HS-27A (cell line): ENCODE results near the gene SBK1.
"Not testable (repeated sequence)": the region's sequence is repeated elsewhere in the genome, so short reads cannot be mapped to it uniquely, and the experiment has no call there.

Source experiments
- DNase-seq: peaks from one replicate; pipeline ENCODE4 v3.0.0-alpha.2; 2012; ENCODE audit warnings: low read depth, missing footprints

The SBK1 gene

GRCh38 chr16:28291651-28292626 lies at the start of gene SBK1:
Gene SBK1 (plus strand): TSS chr16:28292525. CDS start chr16:28317392, 24,867 bp downstream.
- DNase-seq = no peak

GRCh38 chr16:28249483-28249882 lies 42.8 kb upstream of the SBK1 start:
- not testable (repeated sequence) for DNase-seq

GRCh38 chr16:28250999-28251398 lies 41.3 kb upstream of the SBK1 start:
- DNase-seq = no peak

DNA sequence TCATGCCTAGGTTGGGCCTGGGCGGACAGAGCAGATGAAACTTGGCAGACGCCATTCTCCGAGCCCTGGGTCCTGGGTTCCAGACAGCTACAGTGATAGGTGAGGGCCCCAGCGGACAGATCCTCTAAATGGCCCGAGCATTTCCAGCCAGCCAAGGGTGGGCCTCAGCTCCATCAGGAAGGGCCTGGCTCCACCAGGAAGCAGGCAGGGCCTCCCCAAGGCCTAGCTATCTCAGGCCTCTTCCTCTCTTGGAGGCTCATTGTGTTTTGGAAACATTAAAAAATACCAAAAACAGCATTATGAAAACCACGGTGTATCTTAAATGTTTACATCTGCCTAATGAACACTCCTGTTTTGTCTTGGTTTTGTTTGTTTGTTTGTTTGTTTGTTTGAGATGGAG lies 38.2 kb upstream of the SBK1 start:
- DNase-seq = no peak

- no peak for DNase-seq
Measured at GRCh38 chr16:28255838-28256237, 36.5 kb upstream of the SBK1 start.

GRCh38 chr16:28257256-28257655 lies 35.1 kb upstream of the SBK1 start:
- DNase-seq = no peak

DNA sequence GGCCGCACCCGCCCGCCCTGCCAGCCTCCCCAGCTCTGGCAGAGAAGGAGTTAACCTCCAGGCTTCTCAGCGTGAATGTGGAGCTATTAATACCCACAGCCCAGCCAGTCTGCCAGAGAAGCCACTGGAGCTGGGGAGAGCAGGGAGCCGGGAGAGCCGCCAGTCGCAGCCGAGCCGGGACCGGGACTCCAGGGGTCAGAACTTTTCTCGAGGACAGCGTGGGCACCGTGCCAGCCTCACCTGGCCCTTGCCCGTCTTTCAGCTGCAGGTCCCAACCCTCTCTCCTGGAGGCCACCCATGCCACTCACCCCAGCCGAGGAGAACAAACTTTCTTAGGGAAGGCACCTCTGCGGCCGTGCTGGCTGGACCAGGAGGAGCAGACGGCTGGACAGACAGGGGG lies 33.8 kb upstream of the SBK1 start:
- no peak for DNase-seq

- no peak for DNase-seq
Measured at GRCh38 chr16:28259091-28259780, 33.1 kb upstream of the SBK1 start.

DNA sequence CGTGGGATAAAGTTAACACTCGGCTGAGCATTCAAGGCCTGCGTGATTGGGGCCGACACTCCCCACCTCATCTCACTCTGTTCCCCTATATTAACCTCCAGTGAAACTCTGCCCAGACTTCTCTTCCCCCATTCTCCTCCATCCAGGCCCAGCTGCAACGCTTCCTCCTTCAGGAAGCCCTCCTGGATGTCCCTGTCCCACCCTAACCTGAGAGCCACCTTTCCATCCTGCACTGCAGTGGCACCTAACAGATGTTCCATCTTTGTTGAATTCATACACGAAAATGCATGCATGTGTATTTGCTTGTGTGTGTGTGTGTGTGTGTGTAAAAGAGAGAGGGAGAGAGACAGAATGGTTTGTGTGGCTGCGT lies 32.6 kb upstream of the SBK1 start:
- no peak for DNase-seq

DNA sequence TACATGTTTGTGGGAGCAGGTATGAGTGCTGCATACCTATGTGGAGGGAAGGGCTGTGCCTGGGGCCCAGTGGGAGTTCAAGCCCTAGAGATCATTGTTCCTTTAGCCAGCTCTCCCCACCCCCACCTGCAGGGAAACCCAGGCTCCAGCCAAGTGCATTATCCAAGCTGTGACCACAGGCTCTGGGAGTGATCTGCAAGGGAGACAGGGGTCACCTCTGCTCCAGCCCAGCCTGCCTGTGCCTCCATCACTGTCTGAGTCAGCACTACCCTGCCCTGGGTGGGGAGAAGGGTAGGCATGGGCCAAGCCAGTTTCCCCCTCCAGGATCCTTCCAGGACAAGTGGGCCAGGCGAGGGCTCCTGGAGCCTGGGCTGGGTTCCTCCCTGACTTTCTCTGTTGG lies 32.1 kb upstream of the SBK1 start:
- DNase-seq = no peak

DNA sequence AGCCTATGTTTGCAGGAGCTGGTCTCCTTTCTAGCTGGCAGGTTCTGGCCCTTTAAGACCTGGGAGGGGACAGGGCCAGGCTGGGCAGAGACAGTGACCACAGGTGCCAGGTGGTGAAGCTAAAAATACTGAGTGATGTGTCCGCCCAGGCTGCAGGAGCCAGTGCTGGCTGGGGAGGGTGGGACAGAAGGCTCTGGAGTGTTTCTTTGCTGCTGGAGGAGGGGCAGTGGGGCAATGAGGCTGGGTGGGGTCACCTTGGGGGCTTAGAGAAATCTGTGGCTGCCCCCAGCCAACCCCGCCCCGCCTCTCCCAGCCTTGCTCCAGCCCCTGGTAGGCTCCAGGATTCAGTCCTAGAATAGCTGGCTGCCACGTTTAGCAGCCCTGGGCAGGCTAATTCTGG lies 30.4 kb upstream of the SBK1 start:
- DNase-seq = no peak

DNA sequence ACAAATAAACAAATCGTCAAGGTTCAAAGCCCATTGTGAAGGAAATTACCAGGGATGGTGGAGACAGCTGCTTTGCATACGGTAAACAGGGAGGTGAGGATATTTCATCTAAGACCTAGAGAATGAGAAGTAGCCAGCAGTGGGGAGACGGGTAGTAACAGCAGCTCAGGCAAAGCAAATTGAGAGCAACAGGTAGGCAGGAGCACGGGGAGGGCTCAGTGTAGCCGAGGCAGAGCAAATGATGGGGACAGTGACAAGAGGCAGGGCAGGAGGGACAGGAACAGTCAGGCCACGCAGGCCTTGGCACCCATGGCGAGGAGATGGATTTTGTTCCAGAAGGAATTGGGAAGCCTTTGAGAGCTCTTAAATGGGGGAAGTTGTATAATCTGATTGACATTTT lies 29.0 kb upstream of the SBK1 start:
- no peak for DNase-seq

- no peak for DNase-seq
Measured at GRCh38 chr16:28264656-28265055, 27.7 kb upstream of the SBK1 start.

- DNase-seq = no peak
Measured at GRCh38 chr16:28265822-28266221, 26.5 kb upstream of the SBK1 start.

GRCh38 chr16:28267356-28267755 lies 25.0 kb upstream of the SBK1 start:
- no peak for DNase-seq

DNA sequence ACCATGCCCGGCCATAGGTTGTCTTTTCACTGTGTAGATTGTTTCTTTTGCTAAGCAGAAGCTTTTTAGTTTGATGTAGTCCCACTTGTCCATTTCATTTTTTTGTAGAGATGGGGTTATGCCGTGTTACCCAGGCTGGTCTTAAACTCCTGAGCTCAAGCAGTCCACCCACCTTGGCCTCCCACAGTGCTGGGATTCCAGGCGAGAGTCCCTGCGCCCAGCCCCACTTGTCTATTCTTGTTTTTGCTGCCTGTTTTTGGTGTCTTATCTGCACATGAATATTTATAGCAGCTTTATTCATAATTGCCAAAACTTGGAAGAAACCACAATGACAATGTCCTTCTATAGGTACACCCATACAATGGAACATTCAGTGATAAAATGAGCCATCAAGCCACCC lies 18.8 kb upstream of the SBK1 start:
- DNase-seq = no peak

DNA sequence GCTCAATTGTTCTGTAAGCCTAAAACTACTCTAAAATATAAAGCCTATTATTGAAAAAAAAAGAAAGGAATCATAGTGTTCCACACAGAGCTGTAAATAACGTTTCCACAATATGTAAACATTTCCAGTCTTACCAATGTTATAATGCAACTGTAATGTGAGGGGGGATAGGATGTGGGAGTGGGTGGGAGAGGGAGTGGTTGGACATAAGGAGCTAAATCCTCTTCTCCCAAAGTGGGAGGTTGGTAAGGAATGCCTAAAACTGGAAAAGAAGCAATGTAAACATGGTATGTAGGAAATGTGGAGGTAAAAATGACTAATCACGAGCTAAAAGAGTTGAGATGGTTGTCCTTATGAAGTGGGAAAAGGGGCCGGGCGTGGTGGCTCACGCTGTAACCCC lies 17.6 kb upstream of the SBK1 start:
- no peak for DNase-seq

- no peak for DNase-seq
Measured at GRCh38 chr16:28276301-28276700, 16.0 kb upstream of the SBK1 start.

DNA sequence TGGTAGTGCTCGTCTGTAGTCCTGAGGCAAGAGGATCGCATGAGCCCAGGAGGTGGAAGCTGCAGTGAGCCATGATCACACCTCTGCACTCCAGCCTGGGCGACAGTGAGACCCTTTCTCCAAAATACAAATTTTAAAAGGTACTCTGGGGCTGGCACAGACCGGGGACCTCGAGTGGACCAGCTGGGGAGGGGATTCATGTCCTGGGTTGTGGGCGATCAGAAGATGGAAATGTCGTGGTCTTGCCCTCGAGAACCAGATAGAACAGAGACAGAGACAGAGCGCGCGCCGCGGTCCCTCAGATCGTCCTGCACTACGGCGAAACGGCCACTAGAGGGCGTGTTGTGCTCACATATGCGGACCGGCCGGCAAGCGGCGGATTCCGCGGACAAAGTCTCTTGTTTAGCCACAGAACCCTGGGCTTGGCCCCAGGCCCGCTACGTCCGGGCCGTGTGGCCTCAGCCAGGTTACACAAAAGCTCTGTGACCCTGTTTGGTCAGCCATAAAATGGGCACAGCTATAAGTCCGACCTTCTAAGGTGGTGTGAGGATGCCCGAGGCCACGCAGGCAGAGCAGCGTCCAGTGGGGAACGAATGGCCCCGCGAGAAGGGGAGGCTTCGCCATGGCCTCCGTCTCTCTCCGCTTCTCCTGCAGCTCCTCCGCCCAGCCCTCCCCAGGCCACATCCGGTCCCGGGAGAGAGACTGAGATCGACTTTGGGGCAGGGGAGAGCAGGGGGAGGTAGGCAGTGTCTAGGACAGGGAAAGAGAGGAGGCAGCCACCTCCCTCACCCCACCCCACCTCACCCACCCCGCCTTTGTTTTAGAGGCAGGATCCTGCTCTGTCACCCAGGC lies 14.6 kb upstream of the SBK1 start:
- peak; percentile 26 for DNase-seq

DNA sequence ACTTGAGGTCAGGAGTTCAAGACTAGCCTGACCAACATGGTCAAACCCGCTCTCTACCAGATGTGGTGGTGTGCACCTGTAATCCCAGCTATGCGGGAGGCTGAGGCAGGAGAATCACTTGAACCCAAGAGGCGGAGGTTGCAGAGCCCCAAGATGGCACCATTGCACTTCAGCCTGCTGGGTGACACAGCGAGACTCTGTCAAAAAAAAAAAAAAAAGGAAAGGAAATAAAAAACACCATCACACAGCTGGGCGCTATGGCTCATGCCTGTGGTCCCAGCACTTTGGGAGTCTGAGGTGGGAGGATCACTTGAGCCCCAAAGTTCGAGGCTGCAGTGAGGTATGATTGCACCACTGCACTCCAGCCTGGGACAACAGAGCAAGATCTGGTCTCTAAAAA lies 13.3 kb upstream of the SBK1 start:
- no peak for DNase-seq

DNA sequence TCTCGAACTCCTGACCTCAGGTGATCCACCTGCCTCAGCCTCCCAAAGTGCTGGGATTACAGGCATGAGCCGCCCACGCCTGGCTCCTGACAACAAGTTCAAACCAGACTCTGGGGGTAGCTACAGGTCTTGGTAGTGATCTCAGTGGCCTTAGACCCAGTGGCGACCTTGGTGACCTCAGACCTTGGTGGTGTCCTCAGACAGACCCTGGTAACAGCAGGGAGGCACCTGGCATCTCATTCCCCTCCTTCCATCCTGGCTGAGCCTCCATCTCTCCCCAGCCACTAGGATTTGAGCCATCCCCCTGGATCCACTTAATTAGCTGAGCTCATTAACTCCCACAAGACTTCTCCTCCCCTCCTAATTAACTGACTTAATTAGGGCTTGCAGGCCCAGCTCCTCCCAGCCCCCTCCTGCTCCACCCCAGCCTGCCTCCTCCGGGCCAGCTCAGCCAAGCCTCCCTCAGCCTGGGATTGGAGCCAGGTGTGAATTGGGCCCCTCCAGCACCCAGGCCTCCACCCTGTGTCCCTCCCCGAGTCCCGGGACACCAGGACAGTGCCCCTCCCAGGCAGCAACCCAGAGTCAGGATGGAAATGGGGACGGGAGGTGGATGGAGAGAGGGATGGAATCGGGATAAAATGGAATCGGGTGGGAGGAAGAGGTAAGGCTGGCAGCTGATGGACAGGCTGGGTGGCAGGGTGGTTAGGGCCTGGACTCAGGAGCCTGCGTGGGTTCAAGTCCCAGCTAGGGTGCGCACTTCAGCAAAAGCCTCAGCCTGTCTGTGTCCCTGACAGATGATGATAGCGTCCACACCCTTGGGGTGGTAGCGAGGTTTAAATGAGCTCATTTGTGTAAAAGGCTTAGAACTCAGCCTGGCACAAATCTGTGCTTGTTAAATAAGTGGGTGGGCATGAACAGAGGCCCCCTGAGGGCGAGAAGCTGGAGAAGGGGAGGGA lies 11.2 kb upstream of the SBK1 start:
- DNase-seq = no peak
